HAP-1 (cell line): ENCODE results near the gene NUP98.

Experiments
- DNase-seq, 2 experiments: peaks; one replicate each; pipeline ENCODE4 v3.0.0-alpha.2; 2016 to 2020; ENCODE audit warnings: low spot score in 2 of 2
- H3K27me3 ChIP-seq: fragments of 250-450 bp; sonication (Bioruptor Pico); 2 replicates; pipeline ENCODE4 v1.5.1; 2020; ENCODE audit warnings: low read depth, mild to moderate bottlenecking, moderate library complexity
- H3K36me3 ChIP-seq: fragments of 250-450 bp; sonication (Bioruptor Pico); replicated peaks from 2 replicates; pipeline ENCODE4 v1.5.1; 2020; ENCODE audit warnings: mild to moderate bottlenecking
- H3K4me1 ChIP-seq: fragments of 250-450 bp; sonication (Bioruptor Pico); 2 replicates; pipeline ENCODE4 v1.5.1; 2020; ENCODE audit warnings: mild to moderate bottlenecking
- H3K4me3 ChIP-seq: fragments of 250-450 bp; sonication (Bioruptor Pico); 2 replicates; pipeline ENCODE4 v1.5.1; 2020; ENCODE audit warnings: mild to moderate bottlenecking, moderate library complexity
- H3K9me3 ChIP-seq: fragments of 250-450 bp; sonication (Bioruptor Pico); 2 replicates; pipeline ENCODE4 v1.5.1; 2020; ENCODE audit warnings: mild to moderate bottlenecking, moderate library complexity
- in situ Hi-C: fragments of 300-500 bp; cut with MboI; formaldehyde crosslinking; loops from 3 replicates; pipeline ENCODE4 v1.14.3; 2020; ENCODE audit warnings: low sequenced_read_pairs, inconsistent platforms, mixed read lengths

Gene NUP98

DNA sequence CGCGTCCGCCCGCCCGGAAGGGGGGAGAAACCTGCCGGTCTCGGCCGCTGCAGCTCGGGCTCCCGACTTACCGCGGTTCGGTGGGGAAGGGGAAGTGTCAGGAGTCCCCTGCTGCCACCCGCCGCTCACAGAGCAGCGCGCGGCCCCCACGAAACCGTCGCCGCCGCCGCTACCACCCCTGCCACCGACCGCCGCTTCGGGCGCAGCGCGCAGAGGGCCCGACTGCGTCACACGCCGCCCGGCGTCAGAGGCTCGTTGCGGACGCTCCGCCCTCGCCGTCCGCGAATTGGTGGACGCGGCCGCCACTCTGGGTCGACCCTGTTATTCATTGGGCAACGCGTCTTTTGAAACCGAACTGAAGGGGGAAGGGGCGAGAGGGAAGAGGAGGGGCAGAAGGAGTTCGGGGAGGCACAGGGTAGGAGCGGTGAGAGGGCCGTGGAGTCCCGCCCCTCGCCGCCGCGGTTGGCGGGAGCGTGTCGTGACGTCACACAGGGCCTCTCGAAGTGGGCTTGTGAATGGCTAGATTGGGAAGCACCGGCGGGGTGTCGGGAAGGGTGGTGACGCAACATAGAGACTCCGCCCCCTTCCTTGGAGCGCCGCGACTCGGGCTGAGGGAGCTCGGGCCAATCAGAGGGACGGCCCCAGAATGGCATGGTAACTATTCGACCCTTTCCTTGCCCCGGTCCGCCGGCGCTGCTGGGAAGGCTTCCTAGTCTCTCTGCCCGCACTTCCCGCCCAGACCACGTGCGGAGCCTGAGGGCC lies at the start of gene NUP98:
NUP98 (minus strand) TSS at position 226 of the 762 bp plus-strand sequence. CDS start 15,437 bp downstream, outside the sequence.
- in situ Hi-C loops = no loop called here
- H3K9me3 ChIP-seq = no peaks in the 10 kb centered on the region
- DNase-seq = peak; percentile 99
- peak within 1 kb of the TSS; percentile 82 for H3K4me3 ChIP-seq
- H3K27me3 ChIP-seq = no peaks in the 10 kb centered on the region
- H3K36me3 ChIP-seq = peaks cover 24% of the 10 kb centered on the region
- peaks cover 14% of the 10 kb centered on the region for H3K4me1 ChIP-seq

DNA sequence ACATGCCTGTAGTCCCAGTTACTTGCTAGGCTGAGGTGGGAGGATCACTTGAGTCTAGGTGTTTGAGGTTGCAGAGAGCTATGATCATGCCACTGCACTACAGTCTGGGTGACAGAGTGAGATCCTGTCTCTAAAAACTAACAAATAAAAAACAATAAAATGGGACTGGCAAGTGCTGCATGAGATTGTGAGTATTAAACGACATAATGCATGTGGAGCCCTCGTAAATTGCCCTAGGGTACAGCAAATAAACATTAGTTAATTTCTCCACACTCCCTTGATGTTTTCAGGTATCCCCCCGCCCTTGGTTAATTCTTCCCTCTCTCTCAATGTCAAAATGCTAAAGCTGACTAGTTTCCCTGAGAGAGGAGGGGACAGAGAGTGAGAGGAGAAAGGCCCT lies 48.3 kb upstream of the NUP98 start:
- in situ Hi-C loops = loop anchor here (5.0 kb wide), 1 partner anchor 227 kb away; no protein-coding TSS in a partner anchor
- no peak overlapping the region for H3K4me3 ChIP-seq
- no peaks in the 10 kb centered on the region; the same call in none of the 2 replicates for H3K4me1 ChIP-seq
- DNase-seq = no peak
- H3K27me3 ChIP-seq = no peaks in the 10 kb centered on the region
- peaks cover 5% of the 10 kb centered on the region; the same call in 1 of the 2 replicates for H3K9me3 ChIP-seq
- no peaks in the 10 kb centered on the region for H3K36me3 ChIP-seq

GRCh38 chr11:3845246-3845645 lies 47.9 kb upstream of the NUP98 start:
- in situ Hi-C loops = loop anchor here (5.0 kb wide), 1 partner anchor 227 kb away; no protein-coding TSS in a partner anchor
- H3K4me1 ChIP-seq = no peaks in the 10 kb centered on the region; the same call in none of the 2 replicates
- no peak overlapping the region for H3K4me3 ChIP-seq
- no peaks in the 10 kb centered on the region for H3K36me3 ChIP-seq
- DNase-seq = no peak
- peaks cover 5% of the 10 kb centered on the region; the same call in 1 of the 2 replicates for H3K9me3 ChIP-seq
- no peaks in the 10 kb centered on the region for H3K27me3 ChIP-seq

DNA sequence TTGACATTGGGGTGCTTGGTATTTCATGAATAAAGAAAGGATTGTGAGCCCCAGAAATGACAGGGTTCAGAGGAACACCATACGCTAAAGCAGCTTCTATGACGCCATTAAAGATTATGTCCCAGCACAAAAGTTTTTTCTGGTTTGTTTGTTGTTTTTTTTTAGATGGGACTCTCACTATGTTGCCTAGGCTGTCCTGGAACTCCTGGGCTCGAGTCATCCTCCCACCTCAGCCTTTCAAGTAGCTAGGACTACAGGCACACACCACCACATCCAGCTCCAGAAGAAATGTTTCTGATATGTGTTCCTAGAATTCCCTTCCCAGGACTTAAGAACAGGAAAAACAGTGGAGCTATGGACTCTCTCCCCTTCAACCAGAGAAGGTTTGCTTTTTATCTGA lies 46.0 kb upstream of the NUP98 start:
- H3K27me3 ChIP-seq = no peaks in the 10 kb centered on the region
- peaks cover 5% of the 10 kb centered on the region; the same call in 1 of the 2 replicates for H3K9me3 ChIP-seq
- H3K4me1 ChIP-seq = peaks cover 12% of the 10 kb centered on the region
- no peaks in the 10 kb centered on the region; the same call in 1 of the 2 replicates for H3K36me3 ChIP-seq
- no peak for DNase-seq
- H3K4me3 ChIP-seq = no peak overlapping the region
- in situ Hi-C loops = no loop called here

- Histone ChIP-seq H3K9me3 (peaks cover 5% of the 10 kb centered on the region; the same call in 1 of the 2 replicates), H3K36me3 (peaks cover 6% of the 10 kb centered on the region; the same call in 1 of the 2 replicates), H3K4me1 (peaks cover 12% of the 10 kb centered on the region), H3K27me3 (no peaks in the 10 kb centered on the region), H3K4me3 (peak overlapping the region; percentile 61)
- peak; percentile 88 for DNase-seq
- in situ Hi-C loops = no loop called here
Observed at GRCh38 chr11:3841426-3842350, 44.3 kb upstream of the NUP98 start.

- peaks cover 5% of the 10 kb centered on the region; the same call in 1 of the 2 replicates for H3K9me3 ChIP-seq
- peak; percentile 53 to 87 for DNase-seq
- in situ Hi-C loops = no loop called here
- no peaks in the 10 kb centered on the region for H3K27me3 ChIP-seq
- peak within 1 kb of the TSS; percentile 61 for H3K4me3 ChIP-seq
- peaks cover 6% of the 10 kb centered on the region; the same call in 1 of the 2 replicates for H3K36me3 ChIP-seq
- peaks cover 12% of the 10 kb centered on the region for H3K4me1 ChIP-seq
Observed at GRCh38 chr11:3840870-3841425, 43.6 kb upstream of the NUP98 start, which contains the start of gene RHOG. Gene RHOG, minus strand, starts transcription at chr11:3840959. Its CDS starts 12,821 bp downstream, at chr11:3828138.

- Histone ChIP-seq H3K4me3 (peak overlapping the region; percentile 61), H3K4me1 (peaks cover 12% of the 10 kb centered on the region), H3K27me3 (no peaks in the 10 kb centered on the region), H3K9me3 (peaks cover 5% of the 10 kb centered on the region; the same call in 1 of the 2 replicates), H3K36me3 (peaks cover 10% of the 10 kb centered on the region)
- peak in 1 of 2 experiments; percentile 36 for DNase-seq
- in situ Hi-C loops = no loop called here
Observed at GRCh38 chr11:3840004-3840869, 42.9 kb upstream of the NUP98 start.

DNA sequence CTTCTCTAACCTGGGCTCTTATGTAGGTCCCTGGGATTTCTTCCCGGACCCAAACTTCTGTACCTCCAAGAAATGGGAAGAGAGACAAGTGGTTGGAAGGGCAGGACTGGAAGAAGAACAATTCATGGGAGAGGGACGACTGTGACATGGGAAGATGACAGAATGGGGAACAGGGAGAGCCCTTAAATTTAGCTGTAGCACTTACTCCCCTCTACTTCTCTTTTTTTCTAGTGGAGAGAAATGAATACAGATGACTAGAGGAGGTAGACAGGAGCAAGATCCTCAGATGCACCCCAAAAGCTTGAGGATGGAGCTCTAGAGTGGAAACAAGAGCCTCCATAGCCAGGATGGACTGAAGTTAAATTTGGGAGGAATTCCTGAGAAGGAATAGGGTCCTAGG lies 41.1 kb upstream of the NUP98 start:
- H3K36me3 ChIP-seq = peaks cover 19% of the 10 kb centered on the region
- in situ Hi-C loops = no loop called here
- peaks cover 12% of the 10 kb centered on the region for H3K4me1 ChIP-seq
- H3K4me3 ChIP-seq = no peak overlapping the region
- DNase-seq = no peak
- H3K9me3 ChIP-seq = peaks cover 5% of the 10 kb centered on the region; the same call in 1 of the 2 replicates
- H3K27me3 ChIP-seq = no peaks in the 10 kb centered on the region

DNA sequence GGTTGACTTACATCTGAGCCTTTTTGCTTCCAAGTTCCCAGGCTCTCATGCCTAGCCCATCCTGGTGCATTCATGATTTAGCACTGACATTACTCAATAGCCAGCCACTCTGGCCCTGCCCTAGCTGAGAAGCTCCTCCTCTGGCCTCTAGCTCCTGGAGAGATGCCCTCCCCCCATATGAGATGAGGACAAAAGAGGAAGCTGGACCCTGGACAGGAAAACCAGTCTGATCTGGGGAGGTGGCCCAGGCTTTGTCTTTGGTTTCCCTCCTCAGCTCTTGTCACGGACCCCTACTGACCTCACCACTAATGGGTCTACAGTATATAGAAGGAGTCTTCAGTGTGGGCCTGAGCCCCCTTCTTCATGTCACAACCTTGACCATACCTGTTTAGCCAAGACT lies 40.4 kb upstream of the NUP98 start:
- Histone ChIP-seq H3K36me3 (peaks cover 21% of the 10 kb centered on the region), H3K27me3 (no peaks in the 10 kb centered on the region), H3K4me1 (peaks cover 12% of the 10 kb centered on the region), H3K4me3 (no peak overlapping the region), H3K9me3 (peaks cover 5% of the 10 kb centered on the region; the same call in 1 of the 2 replicates)
- in situ Hi-C loops = no loop called here
- no peak for DNase-seq

- Histone ChIP-seq H3K4me3 (no peak overlapping the region), H3K9me3 (peaks cover 3% of the 10 kb centered on the region; the same call in 1 of the 2 replicates), H3K27me3 (no peaks in the 10 kb centered on the region), H3K4me1 (peaks cover 12% of the 10 kb centered on the region), H3K36me3 (peaks cover 21% of the 10 kb centered on the region)
- no peak for DNase-seq
- in situ Hi-C loops = no loop called here
Observed at GRCh38 chr11:3836903-3837302, 39.5 kb upstream of the NUP98 start.

- Histone ChIP-seq H3K9me3 (no peaks in the 10 kb centered on the region), H3K4me3 (no peak overlapping the region), H3K4me1 (peaks cover 12% of the 10 kb centered on the region), H3K36me3 (peaks cover 21% of the 10 kb centered on the region), H3K27me3 (no peaks in the 10 kb centered on the region)
- in situ Hi-C loops = no loop called here
- DNase-seq = no peak
Observed at GRCh38 chr11:3835751-3836150, 38.4 kb upstream of the NUP98 start.

DNA sequence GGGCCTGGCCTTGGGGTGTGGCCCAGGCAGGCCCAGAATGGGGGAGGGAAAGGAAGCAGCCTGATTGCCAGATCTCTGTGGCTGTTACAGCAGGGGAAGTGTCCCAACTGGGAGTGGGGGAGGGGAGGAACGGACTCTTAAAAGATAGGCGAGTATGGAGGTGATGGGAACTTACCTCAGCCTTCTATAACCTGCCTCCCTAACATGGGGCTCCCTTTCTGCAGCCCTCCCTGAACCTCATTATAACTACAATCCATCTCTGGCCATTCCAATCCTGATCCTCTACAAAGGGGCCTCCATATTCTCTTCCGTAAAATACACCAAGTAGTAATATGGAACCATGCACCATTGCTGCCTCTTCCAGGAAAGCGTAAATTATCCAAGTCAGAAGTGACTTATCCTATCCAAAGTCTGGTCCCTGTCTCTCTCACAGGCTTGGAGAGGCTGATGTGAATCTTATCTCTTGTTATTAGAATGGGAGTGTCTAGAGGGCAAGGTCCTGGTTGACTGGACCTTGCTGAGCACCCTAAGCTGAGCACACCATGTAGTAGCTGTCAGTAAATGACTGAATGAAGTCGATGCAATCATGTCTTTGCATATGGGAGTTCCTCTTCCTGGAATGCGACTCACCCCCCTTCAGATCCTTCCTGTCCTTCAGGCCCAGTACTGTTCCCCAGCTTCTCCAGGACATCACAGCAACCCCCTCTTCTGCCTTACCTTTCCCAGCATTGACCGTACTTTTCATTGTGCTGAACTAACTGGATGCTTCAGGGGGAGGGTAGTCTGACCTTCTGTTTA lies 37.5 kb upstream of the NUP98 start:
- in situ Hi-C loops = no loop called here
- DNase-seq = no peak
- H3K36me3 ChIP-seq = peaks cover 26% of the 10 kb centered on the region
- no peak overlapping the region for H3K4me3 ChIP-seq
- no peaks in the 10 kb centered on the region for H3K27me3 ChIP-seq
- peaks cover 9% of the 10 kb centered on the region for H3K4me1 ChIP-seq
- no peaks in the 10 kb centered on the region for H3K9me3 ChIP-seq
